OCI-LY1 (cell line): Measurements from ENCODE around the gene LAMA4.

ENCODE experiments used
- H2AFZ ChIP-seq: fragments of 200-600 bp; sonication (generic), shearing (Covaris generic); 2 replicates; pipeline ENCODE4 v1.6.0; 2014; ENCODE audit warnings: antibody characterized with exemption, mild to moderate bottlenecking, low read length
- H3F3A ChIP-seq: fragments of 200-600 bp; sonication (generic), shearing (Covaris generic); 2 replicates; pipeline ENCODE4 v1.6.0; 2014; ENCODE audit warnings: mild to moderate bottlenecking, antibody characterized with exemption, low read length, moderate library complexity; ENCODE audit not compliant: insufficient read depth
- H3K27ac ChIP-seq: fragments of 200-600 bp; sonication (generic); 2 replicates; pipeline ENCODE4 v1.5.1; 2014; ENCODE audit warnings: low read length, mixed run types, mild to moderate bottlenecking, low read depth; ENCODE audit not compliant: poor library complexity, severe bottlenecking
- H3K27me3 ChIP-seq: fragments of 200-600 bp; sonication (generic); 2 replicates; pipeline ENCODE4 v1.6.0; 2014; ENCODE audit warnings: antibody characterized with exemption, mild to moderate bottlenecking, low read length, moderate library complexity; ENCODE audit not compliant: insufficient read depth
- H3K36me3 ChIP-seq: fragments of 200-600 bp; sonication (generic); 2 replicates; pipeline ENCODE4 v1.6.1; 2014; ENCODE audit warnings: mild to moderate bottlenecking, antibody characterized with exemption, low read length, moderate library complexity, mixed read lengths; ENCODE audit not compliant: insufficient read depth
- H3K4me1 ChIP-seq: fragments of 200-600 bp; sonication (generic); 2 replicates; pipeline ENCODE4 v1.5.1; 2014; ENCODE audit warnings: mild to moderate bottlenecking, low read length, moderate library complexity; ENCODE audit not compliant: insufficient read depth, severe bottlenecking
- H3K4me2 ChIP-seq: fragments of 200-600 bp; sonication (generic), shearing (Covaris generic); 2 replicates; pipeline ENCODE4 v1.6.1; 2014; ENCODE audit warnings: low read length
- H3K4me3 ChIP-seq: fragments of 200-600 bp; sonication (generic); 2 replicates; pipeline ENCODE4 v1.5.1; 2014; ENCODE audit warnings: low read length, low read depth, mild to moderate bottlenecking, mixed read lengths; ENCODE audit not compliant: poor library complexity, severe bottlenecking
- H3K79me2 ChIP-seq: fragments of 200-600 bp; shearing (Covaris generic); 2 replicates; pipeline ENCODE4 v1.6.1; 2016; ENCODE audit warnings: mixed run types, low read length, mixed read lengths; ENCODE audit not compliant: insufficient read depth
- H3K9ac ChIP-seq: fragments of 200-600 bp; sonication (generic), shearing (Covaris generic); 2 replicates; pipeline ENCODE4 v1.6.1; 2014; ENCODE audit warnings: mild to moderate bottlenecking, low read length, mixed read lengths
- H3K9me2 ChIP-seq: fragments of 200-600 bp; sonication (generic), shearing (Covaris generic); 2 replicates; pipeline ENCODE4 v1.6.1; 2014; ENCODE audit warnings: low read depth, mild to moderate bottlenecking, low read length, mixed read lengths
- H3K9me3 ChIP-seq: fragments of 200-600 bp; shearing (Covaris generic); 2 replicates; pipeline ENCODE4 v1.6.1; 2014; ENCODE audit warnings: low read length, mixed read lengths
- H4K20me1 ChIP-seq: fragments of 200-600 bp; sonication (generic), shearing (Covaris generic); 2 replicates; pipeline ENCODE4 v1.6.0; 2016; ENCODE audit warnings: mild to moderate bottlenecking, low read length; ENCODE audit not compliant: insufficient read depth
- EZH2 ChIP-seq: fragments of 200-600 bp; sonication (generic), shearing (Covaris generic); IDR thresholded peaks from 2 replicates; pipeline ENCODE4 v1.8.0; 2017; ENCODE audit warnings: borderline replicate concordance, mixed run types, mild to moderate bottlenecking, antibody characterized with exemption, low read length, moderate library complexity, mixed read lengths
- TF ChIP-seq, protein P1 (sequence below): fragments of 200-600 bp; sonication (generic), shearing (Covaris generic); IDR thresholded peaks from 2 replicates; pipeline ENCODE4 v1.5.1; 2017; ENCODE audit warnings: mild to moderate bottlenecking, antibody characterized with exemption, low read length, moderate library complexity, mixed read lengths

Gene LAMA4

DNA sequence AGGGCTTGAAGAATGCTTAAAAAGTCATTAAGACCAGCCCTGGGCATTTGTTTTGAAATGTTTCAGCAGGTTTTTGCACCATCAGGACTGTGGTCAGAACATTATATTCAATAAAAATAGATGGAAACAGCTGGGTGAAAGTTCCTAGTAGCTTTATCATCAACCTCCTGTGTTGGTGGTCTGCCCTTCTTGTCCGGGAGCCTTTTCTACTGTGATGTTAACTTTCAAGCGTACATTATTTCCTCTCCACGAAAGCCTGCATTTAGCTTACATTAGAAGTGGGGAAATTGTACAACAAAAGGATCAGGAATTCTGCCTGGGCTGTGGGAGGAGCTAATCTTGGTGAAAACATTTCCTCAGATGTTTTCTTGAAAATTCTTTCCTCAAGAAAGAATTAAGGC, 71.1 kb downstream of the LAMA4 start:
- H3K4me2 ChIP-seq = no peak overlapping the region
- H3K27ac ChIP-seq = no peak overlapping the region
- no peaks in the 10 kb centered on the region for H3F3A ChIP-seq
- TF ChIP-seq, protein P1, sequence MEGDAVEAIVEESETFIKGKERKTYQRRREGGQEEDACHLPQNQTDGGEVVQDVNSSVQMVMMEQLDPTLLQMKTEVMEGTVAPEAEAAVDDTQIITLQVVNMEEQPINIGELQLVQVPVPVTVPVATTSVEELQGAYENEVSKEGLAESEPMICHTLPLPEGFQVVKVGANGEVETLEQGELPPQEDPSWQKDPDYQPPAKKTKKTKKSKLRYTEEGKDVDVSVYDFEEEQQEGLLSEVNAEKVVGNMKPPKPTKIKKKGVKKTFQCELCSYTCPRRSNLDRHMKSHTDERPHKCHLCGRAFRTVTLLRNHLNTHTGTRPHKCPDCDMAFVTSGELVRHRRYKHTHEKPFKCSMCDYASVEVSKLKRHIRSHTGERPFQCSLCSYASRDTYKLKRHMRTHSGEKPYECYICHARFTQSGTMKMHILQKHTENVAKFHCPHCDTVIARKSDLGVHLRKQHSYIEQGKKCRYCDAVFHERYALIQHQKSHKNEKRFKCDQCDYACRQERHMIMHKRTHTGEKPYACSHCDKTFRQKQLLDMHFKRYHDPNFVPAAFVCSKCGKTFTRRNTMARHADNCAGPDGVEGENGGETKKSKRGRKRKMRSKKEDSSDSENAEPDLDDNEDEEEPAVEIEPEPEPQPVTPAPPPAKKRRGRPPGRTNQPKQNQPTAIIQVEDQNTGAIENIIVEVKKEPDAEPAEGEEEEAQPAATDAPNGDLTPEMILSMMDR = no peak
- TF ChIP-seq EZH2 = no peak
- no peak overlapping the region for H3K9ac ChIP-seq
- no peaks in the 10 kb centered on the region for H3K4me1 ChIP-seq
- no peaks in the 10 kb centered on the region for H3K79me2 ChIP-seq
- no peaks in the 10 kb centered on the region for H3K27me3 ChIP-seq
- H3K36me3 ChIP-seq = no peaks in the 10 kb centered on the region
- H3K9me3 ChIP-seq = no peaks in the 10 kb centered on the region
- H3K4me3 ChIP-seq = no peak overlapping the region
- H4K20me1 ChIP-seq = no peaks in the 10 kb centered on the region
- no peak overlapping the region for H2AFZ ChIP-seq
- no peaks in the 10 kb centered on the region for H3K9me2 ChIP-seq

- no peak overlapping the region for H3K27ac ChIP-seq
- H3K27me3 ChIP-seq = no peaks in the 10 kb centered on the region
- H3K9ac ChIP-seq = no peak overlapping the region
- H4K20me1 ChIP-seq = no peaks in the 10 kb centered on the region
- no peak overlapping the region for H2AFZ ChIP-seq
- no peaks in the 10 kb centered on the region for H3K9me2 ChIP-seq
- no peaks in the 10 kb centered on the region for H3K79me2 ChIP-seq
- no peak overlapping the region for H3K4me3 ChIP-seq
- no peaks in the 10 kb centered on the region for H3F3A ChIP-seq
- no peak overlapping the region for H3K4me2 ChIP-seq
- H3K9me3 ChIP-seq = no peaks in the 10 kb centered on the region
- no peaks in the 10 kb centered on the region for H3K4me1 ChIP-seq
- TF ChIP-seq, protein P1 = no peak
- no peak for TF ChIP-seq EZH2
- H3K36me3 ChIP-seq = no peaks in the 10 kb centered on the region
Observed at GRCh38 chr6:112181130-112181529, 73.2 kb downstream of the LAMA4 start.

GRCh38 chr6:112180095-112180820, 74.1 kb downstream of the LAMA4 start:
- Histone ChIP-seq H3K9me2 (no peaks in the 10 kb centered on the region), H3K27ac (no peak overlapping the region), H2AFZ (no peak overlapping the region), H3K4me3 (no peak overlapping the region), H4K20me1 (no peaks in the 10 kb centered on the region), H3K4me1 (no peaks in the 10 kb centered on the region), H3K79me2 (no peaks in the 10 kb centered on the region), H3K27me3 (no peaks in the 10 kb centered on the region), H3K4me2 (no peak overlapping the region), H3F3A (no peaks in the 10 kb centered on the region), H3K9ac (no peak overlapping the region), H3K36me3 (no peaks in the 10 kb centered on the region), H3K9me3 (no peaks in the 10 kb centered on the region)
- TF ChIP-seq, protein P1 = peak; percentile 79
- TF ChIP-seq EZH2 = no peak
